Body of pancreas (tissue), 4 donors: ENCODE measurements around the gene C1orf116. TPM values are rescaled to one million over a fixed set of nuclear protein-coding genes. Genes with fewer than 3 reads are reported as not detected.

Experiments used
- ATAC-seq: fragments of 150-250 bp; one replicate; pipeline ENCODE4 v1.9.1; 2016
- DNase-seq, 4 donors: peaks; one replicate each; pipeline ENCODE4 v3.0.0-alpha.2; 2019
- H3K27ac ChIP-seq, 4 donors: fragments of 200-600 bp; sonication (generic); 1 replicate in 3 of 4; 2 replicates in 1 of 4; pipeline versions ENCODE4 v1.5.1 to v1.6.1; 2016 to 2019; ENCODE audit warnings: mild to moderate bottlenecking in 1 of 4, mixed read lengths in 1 of 4, moderate library complexity in 1 of 4
- H3K27me3 ChIP-seq, 2 donors: fragments of 200-600 bp; sonication (generic); one replicate each; pipeline ENCODE4 v1.6.0; 2016; ENCODE audit warnings: mild to moderate bottlenecking in 1 of 2
- H3K36me3 ChIP-seq, 2 donors: fragments of 200-600 bp; sonication (generic); replicated peaks in 1 of 2; 2 replicates each; pipeline ENCODE4 v1.5.1; 2016; ENCODE audit warnings: low read depth in 2 of 2; ENCODE audit not compliant: insufficient read depth in 1 of 2
- H3K4me1 ChIP-seq: fragments of 200-600 bp; sonication (generic); one replicate; pipeline ENCODE4 v1.6.0; 2016
- H3K4me3 ChIP-seq, 2 donors: fragments of 200-600 bp; sonication (generic); 1 replicate in 1 of 2; 2 replicates in 1 of 2; pipeline ENCODE4 v1.5.1; 2016 to 2019
- H3K9me3 ChIP-seq, 3 donors: fragments of 200-600 bp; sonication (generic); 1 replicate in 2 of 3; 2 replicates in 1 of 3; pipeline ENCODE4 v1.5.1; 2016
- POLR2A ChIP-seq, 3 donors: fragments of 450-650 bp; IDR thresholded peaks; one replicate each; pipeline ENCODE4 v1.6.1; 2016; ENCODE audit warnings: antibody characterized with exemption in 3 of 3, mild to moderate bottlenecking in 2 of 3
- WGBS, 2 donors: methylation state at CpG; one replicate each; pipeline ENCODE4 v1.1.5; 2017; 5-methylcytosine and 5-hydroxymethylcytosine counted together
- intact Hi-C: fragments of 100-400 bp; cut with DNase I; formaldehyde crosslinking; loops from one replicate; pipeline ENCODE4 v1.15.1; 2023
- total RNA-seq, 2 donors: library from RNA; depleted of rRNA; stranded (reverse); fragments of >200 nt; gene quantifications; one replicate each; pipeline ENCODE4 v1.1.0, GENCODE V29; 2016
- TF ChIP-seq, protein P1 (sequence below), 7 experiments: fragments of 450-650 bp in 4 of 7; fragments of 200-600 bp in 3 of 7; sonication (generic) in 3 of 7; IDR thresholded peaks; one replicate each; pipeline ENCODE4 v1.5.1; 2016 to 2019; ENCODE audit warnings: antibody characterized with exemption in 7 of 7

The C1orf116 gene
- total RNA-seq = 10 to 100 TPM; 11.2 to 23.3 TPM

DNA sequence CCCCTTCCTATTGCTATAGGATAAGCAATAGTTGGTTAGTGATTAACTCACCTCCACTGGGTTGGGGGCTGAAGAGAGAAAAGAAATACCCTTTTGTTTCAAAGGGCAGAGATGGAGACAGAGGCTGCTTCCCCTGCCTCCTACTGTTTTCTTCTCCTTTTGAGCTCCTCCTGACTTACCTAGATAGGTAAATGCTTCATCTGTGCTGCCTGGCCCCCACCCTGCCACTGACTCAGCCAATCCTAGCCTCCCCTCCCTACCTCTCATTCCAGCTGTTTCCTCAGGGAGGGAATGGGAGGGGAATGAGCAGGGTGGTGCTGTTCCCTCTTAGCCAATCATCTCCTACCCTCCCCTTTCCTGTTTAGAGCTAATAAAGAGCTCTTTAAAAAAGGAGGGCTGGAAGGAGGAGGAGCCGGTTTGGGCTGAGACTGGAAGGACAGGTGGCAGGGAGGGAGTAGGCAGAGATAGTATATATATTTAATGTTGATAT is at the start of gene C1orf116:
TSS of gene C1orf116 (minus strand) at position 229 of the 490 bp plus-strand sequence. CDS start 5,158 bp downstream, outside the sequence.
- peak within 1 kb of the TSS; percentile 87 to 92 (median 90) for H3K27ac ChIP-seq
- H3K4me3 ChIP-seq = peak within 1 kb of the TSS in 1 of 2 donors; percentile 38
- WGBS, 2 donors = 0 to 8% methylated on average over 1 of the region's 1 CpG
- TF ChIP-seq POLR2A (IDR thresholded peaks at IDR 0.05) = peak; percentile 29 to 88 (median 82)
- TF ChIP-seq, protein P1, sequence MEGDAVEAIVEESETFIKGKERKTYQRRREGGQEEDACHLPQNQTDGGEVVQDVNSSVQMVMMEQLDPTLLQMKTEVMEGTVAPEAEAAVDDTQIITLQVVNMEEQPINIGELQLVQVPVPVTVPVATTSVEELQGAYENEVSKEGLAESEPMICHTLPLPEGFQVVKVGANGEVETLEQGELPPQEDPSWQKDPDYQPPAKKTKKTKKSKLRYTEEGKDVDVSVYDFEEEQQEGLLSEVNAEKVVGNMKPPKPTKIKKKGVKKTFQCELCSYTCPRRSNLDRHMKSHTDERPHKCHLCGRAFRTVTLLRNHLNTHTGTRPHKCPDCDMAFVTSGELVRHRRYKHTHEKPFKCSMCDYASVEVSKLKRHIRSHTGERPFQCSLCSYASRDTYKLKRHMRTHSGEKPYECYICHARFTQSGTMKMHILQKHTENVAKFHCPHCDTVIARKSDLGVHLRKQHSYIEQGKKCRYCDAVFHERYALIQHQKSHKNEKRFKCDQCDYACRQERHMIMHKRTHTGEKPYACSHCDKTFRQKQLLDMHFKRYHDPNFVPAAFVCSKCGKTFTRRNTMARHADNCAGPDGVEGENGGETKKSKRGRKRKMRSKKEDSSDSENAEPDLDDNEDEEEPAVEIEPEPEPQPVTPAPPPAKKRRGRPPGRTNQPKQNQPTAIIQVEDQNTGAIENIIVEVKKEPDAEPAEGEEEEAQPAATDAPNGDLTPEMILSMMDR (IDR thresholded peaks at IDR 0.05) = no peak
- no peaks in the 10 kb centered on the region for H3K9me3 ChIP-seq
- H3K4me1 ChIP-seq = peaks cover 53% of the 10 kb centered on the region
- no peaks in the 10 kb centered on the region for H3K27me3 ChIP-seq
- ATAC-seq (peak; percentile 91), DNase-seq (peak; percentile 67 to 85 (median 80))
- intact Hi-C loops = no loop called here
- H3K36me3 ChIP-seq = no peaks in the 10 kb centered on the region

DNA sequence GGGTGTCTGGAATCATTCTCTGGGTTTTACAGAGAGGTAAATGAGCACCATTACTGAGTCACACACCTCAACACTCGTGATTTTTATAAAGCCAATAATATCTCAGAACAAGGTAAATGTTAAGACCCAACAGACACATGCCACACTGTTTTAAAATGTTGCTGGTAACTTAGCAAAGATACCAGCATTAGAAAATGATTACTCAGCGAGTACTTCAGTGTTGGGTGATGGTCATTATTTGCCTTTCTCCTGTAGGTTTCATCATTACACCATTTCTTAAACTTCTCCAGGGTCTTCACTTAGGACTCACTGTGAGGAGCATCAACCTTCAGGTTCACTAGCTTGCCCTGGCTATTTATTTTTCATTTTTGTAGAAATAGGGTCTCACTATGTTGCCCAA is 49.2 kb upstream of the C1orf116 start:
- H3K4me1 ChIP-seq = peaks cover 10% of the 10 kb centered on the region
- no peaks in the 10 kb centered on the region for H3K27me3 ChIP-seq
- DNase-seq = no peak
- intact Hi-C loops = loop anchor here (5.0 kb wide), 1 partner anchor 325 kb away; no protein-coding TSS in a partner anchor
- no peaks in the 10 kb centered on the region for H3K9me3 ChIP-seq
- H3K36me3 ChIP-seq = no peaks in the 10 kb centered on the region
- 54 to 72% methylated on average over 2 of the region's 2 CpGs for WGBS, 2 donors
- no peak overlapping the region for H3K4me3 ChIP-seq
- H3K27ac ChIP-seq = no peak overlapping the region
- TF ChIP-seq, protein P1 (IDR thresholded peaks at IDR 0.05) = no peak
- TF ChIP-seq POLR2A (IDR thresholded peaks at IDR 0.05) = no peak
- ATAC-seq = no peak

DNA sequence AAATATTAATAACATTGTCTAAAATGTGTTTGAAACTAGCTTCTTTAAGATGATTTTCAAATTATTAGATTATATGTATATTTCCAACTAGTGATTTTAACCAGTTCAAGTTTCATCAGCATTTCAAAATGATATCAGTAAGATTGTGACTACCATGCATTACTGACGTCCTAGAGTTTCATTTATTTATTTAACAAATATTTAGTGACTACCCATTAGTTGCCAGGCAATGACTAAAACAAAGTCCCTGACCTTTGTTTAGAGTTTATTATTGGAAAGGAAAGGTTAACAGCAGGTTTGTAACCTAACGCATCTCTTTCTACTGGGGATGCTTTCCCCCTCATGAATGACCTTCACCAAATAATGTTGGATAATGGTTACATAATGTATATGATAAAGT is 48.5 kb upstream of the C1orf116 start:
- DNase-seq = no peak
- WGBS, 2 donors = 29 to 32% methylated on average over 2 of the region's 2 CpGs
- H3K9me3 ChIP-seq = no peaks in the 10 kb centered on the region
- intact Hi-C loops = loop anchor here (5.0 kb wide), 1 partner anchor 326 kb away; no protein-coding TSS in a partner anchor
- no peak overlapping the region for H3K4me3 ChIP-seq
- TF ChIP-seq, protein P1 (IDR thresholded peaks at IDR 0.05) = no peak
- no peak for TF ChIP-seq POLR2A (IDR thresholded peaks at IDR 0.05)
- H3K36me3 ChIP-seq = no peaks in the 10 kb centered on the region
- no peaks in the 10 kb centered on the region for H3K27me3 ChIP-seq
- no peak for ATAC-seq
- no peak overlapping the region for H3K27ac ChIP-seq
- peaks cover 10% of the 10 kb centered on the region for H3K4me1 ChIP-seq

DNA sequence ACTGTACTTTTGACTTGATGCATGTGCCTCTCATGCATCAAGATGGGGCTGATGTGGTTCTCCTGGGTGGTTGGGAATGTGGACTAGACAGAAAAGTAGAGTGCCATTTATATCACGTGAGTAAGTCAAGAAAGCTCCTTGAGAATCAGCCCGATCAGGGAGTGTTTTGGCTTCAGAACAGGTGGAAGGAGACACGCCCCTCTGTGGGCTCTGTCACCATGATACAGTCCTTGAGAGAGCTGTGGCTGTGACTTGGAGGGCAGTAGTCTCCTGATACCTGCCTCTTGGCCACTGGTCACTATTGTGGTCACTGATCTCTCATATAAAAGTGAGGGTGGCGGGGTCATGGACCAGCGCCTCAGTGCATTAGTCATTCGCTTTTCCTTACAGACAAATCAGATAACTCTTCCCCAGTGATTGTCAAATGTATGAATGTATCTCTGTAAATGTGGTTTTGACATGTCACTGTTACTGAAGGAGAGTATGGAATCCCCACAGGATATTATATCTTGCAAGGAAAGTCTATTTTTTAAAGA is 47.2 kb upstream of the C1orf116 start:
- Histone ChIP-seq H3K27ac (no peak overlapping the region), H3K27me3 (no peaks in the 10 kb centered on the region), H3K4me1 (peaks cover 5% of the 10 kb centered on the region), H3K9me3 (no peaks in the 10 kb centered on the region), H3K4me3 (no peak overlapping the region), H3K36me3 (no peaks in the 10 kb centered on the region)
- 81 to 87% methylated on average over 6 of the region's 6 CpGs for WGBS, 2 donors
- intact Hi-C loops = loop anchor here (5.0 kb wide), 1 partner anchor 328 kb away; no protein-coding TSS in a partner anchor
- ATAC-seq (no peak), DNase-seq (no peak)
- TF ChIP-seq, protein P1 (IDR thresholded peaks at IDR 0.05) = no peak
- TF ChIP-seq POLR2A (IDR thresholded peaks at IDR 0.05) = no peak
